Measurements from ENCODE around the gene FCRL1. TPM values are rescaled to one million over a fixed set of nuclear protein-coding genes. Genes with fewer than 3 reads are reported as not detected.

The FCRL1 gene
- polyA plus RNA-seq, 1 experiment: not detected

DNA sequence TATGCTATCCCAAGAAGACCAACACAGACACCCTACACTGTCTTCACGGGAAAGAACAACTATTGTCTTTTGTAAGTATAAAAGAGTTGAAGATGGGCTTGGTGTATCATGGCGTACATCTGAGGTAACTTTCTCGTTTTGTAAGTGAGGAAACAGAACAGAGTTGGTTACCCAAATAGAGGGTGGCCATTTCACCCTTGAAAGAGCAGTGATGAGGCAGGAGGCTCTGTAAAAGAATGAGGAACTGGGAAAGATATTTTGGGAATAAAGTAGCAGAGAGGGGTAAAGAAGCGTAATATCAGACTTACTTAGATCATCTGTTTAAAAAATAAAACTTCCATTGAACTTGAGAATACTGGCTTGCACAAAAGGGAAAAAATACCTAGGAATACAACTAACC lies 61.9 kb downstream of the FCRL1 start:
- TF ChIP-seq, protein P1, sequence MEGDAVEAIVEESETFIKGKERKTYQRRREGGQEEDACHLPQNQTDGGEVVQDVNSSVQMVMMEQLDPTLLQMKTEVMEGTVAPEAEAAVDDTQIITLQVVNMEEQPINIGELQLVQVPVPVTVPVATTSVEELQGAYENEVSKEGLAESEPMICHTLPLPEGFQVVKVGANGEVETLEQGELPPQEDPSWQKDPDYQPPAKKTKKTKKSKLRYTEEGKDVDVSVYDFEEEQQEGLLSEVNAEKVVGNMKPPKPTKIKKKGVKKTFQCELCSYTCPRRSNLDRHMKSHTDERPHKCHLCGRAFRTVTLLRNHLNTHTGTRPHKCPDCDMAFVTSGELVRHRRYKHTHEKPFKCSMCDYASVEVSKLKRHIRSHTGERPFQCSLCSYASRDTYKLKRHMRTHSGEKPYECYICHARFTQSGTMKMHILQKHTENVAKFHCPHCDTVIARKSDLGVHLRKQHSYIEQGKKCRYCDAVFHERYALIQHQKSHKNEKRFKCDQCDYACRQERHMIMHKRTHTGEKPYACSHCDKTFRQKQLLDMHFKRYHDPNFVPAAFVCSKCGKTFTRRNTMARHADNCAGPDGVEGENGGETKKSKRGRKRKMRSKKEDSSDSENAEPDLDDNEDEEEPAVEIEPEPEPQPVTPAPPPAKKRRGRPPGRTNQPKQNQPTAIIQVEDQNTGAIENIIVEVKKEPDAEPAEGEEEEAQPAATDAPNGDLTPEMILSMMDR (IDR thresholded peaks at IDR 0.05; ENCODE audit: low read depth, low read length): no peak
- Histone ChIP-seq H3K4me3 (ENCODE audit: low read depth, low read length) (no peak overlapping the region), H3K27me3 (ENCODE audit: control insufficient read depth, insufficient read depth, low read length) (no peaks in the 10 kb centered on the region), H3K27ac (ENCODE audit: low read depth, low read length) (no peak overlapping the region), H3K9me3 (ENCODE audit: control insufficient read depth, insufficient read depth, low read length) (no peaks in the 10 kb centered on the region)
- DNase-seq (ENCODE audit: low read depth, low spot score): no peak
- CTCF ChIA-PET: no interaction called here
- POLR2A ChIA-PET: no interaction called here

DNA sequence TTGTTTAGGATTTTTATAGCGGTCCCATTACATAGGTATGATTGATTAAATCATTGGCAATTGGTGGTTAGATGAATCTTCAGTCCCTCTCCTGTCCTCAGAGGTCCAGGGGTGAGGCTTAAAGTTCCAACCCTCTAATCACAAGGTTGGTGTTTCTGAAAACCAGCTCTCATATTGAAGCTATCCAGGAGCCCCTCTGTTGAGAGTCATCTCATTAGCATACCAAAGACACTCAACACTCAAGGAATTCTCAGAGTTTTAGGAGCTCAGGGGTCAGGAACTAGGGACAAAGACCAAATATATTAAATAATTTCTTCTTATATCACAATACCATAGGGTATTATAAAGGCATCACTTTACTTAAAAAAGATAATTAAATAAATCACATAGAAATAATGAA lies 66.3 kb downstream of the FCRL1 start:
- no peaks in the 10 kb centered on the region for H3K9me3 ChIP-seq (ENCODE audit: control insufficient read depth, insufficient read depth, low read length)
- H3K27ac ChIP-seq (ENCODE audit: low read depth, low read length): no peak overlapping the region
- no peak for DNase-seq (ENCODE audit: low read depth, low spot score)
- H3K27me3 ChIP-seq (ENCODE audit: control insufficient read depth, insufficient read depth, low read length): no peaks in the 10 kb centered on the region
- TF ChIP-seq, protein P1 (IDR thresholded peaks at IDR 0.05; ENCODE audit: low read depth, low read length): no peak
- ChIA-PET CTCF (no interaction called here), POLR2A (no interaction called here)
- H3K4me3 ChIP-seq (ENCODE audit: low read depth, low read length): no peak overlapping the region

GRCh38 chr1:157751283-157751682 lies 68.6 kb downstream of the FCRL1 start:
- DNase-seq (ENCODE audit: low read depth, low spot score): no peak
- ChIA-PET CTCF (no interaction called here), POLR2A (no interaction called here)
- Histone ChIP-seq H3K4me3 (ENCODE audit: low read depth, low read length) (no peak overlapping the region), H3K27ac (ENCODE audit: low read depth, low read length) (no peak overlapping the region), H3K27me3 (ENCODE audit: control insufficient read depth, insufficient read depth, low read length) (no peaks in the 10 kb centered on the region), H3K9me3 (ENCODE audit: control insufficient read depth, insufficient read depth, low read length) (no peaks in the 10 kb centered on the region)
- TF ChIP-seq, protein P1 (IDR thresholded peaks at IDR 0.05; ENCODE audit: low read depth, low read length): no peak

DNA sequence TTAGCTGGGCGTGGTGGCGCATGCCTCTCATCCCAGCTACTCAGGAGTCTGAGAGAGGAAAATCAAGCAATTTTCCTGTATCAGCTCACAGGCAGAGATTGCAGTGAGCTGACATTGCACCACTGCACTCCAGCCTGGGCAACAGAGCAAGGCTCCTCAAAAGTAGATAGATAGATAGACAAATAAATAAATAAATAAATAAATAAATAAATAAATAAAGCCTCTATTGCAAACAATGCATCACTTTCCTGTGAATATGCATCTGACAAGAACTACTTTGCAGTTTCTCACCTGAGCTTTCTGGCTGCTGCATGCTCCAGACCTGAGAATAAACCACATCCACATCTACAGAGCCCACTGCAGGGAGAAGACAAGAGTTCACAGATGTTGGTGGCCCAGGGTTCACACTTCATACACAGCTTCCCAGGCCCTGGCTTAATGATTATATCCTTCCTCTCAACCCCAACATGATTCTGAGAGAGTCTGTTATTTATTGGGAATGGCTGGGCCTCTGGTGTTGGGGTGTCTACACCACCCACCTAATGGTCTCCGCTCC lies 71.6 kb downstream of the FCRL1 start:
- no peak for DNase-seq (ENCODE audit: low read depth, low spot score)
- TF ChIP-seq, protein P1 (IDR thresholded peaks at IDR 0.05; ENCODE audit: low read depth, low read length): no peak
- Histone ChIP-seq H3K27me3 (ENCODE audit: control insufficient read depth, insufficient read depth, low read length) (no peaks in the 10 kb centered on the region), H3K4me3 (ENCODE audit: low read depth, low read length) (no peak overlapping the region), H3K9me3 (ENCODE audit: control insufficient read depth, insufficient read depth, low read length) (no peaks in the 10 kb centered on the region), H3K27ac (ENCODE audit: low read depth, low read length) (no peak overlapping the region)
- POLR2A ChIA-PET: no interaction called here
- CTCF ChIA-PET: no interaction called here

Small RNAs within 50 kb of the gene (small RNA-seq; reads per million reads assigned to genes)
- not detected for gene MRPS21P2 (ENCODE audit: insufficient read length, low read depth)

Other genes starting within 250 kb of the FCRL1 start
- not detected in 2 replicates for gene FCRL4, start 222.0 kb downstream of the FCRL1 start, polyA plus RNA-seq (2011; rRNA removed)
- not detected in 2 replicates for gene FCRL3, start 119.4 kb downstream of the FCRL1 start, polyA plus RNA-seq (2011; rRNA removed)
- not detected in 2 replicates for gene FCRL2, start 43.0 kb downstream of the FCRL1 start, polyA plus RNA-seq (2011; rRNA removed)
- gene CD5L, start 21.7 kb upstream of the FCRL1 start, polyA plus RNA-seq (2011; rRNA removed): not detected in 2 replicates
- 42.3 and 53.7 TPM in 2 replicates for gene KIRREL1, start 173.5 kb upstream of the FCRL1 start, polyA plus RNA-seq (2011; rRNA removed)